ENCODE measurements around the gene TNFRSF18.
A peak's percentile ranks its signal among the peaks of the same experiment; 100 is the strongest.

Gene TNFRSF18

GRCh38 chr1:1228596-1229321 lies 22.4 kb upstream of the TNFRSF18 start:
- DNase-seq (ENCODE audit: low spot score): no peak

GRCh38 chr1:1228187-1228586 lies 21.8 kb upstream of the TNFRSF18 start:
- no peak for DNase-seq (ENCODE audit: low spot score)

GRCh38 chr1:1227386-1227785 lies 21.0 kb upstream of the TNFRSF18 start:
- DNase-seq (ENCODE audit: low spot score): no peak

GRCh38 chr1:1226566-1227362 lies 20.4 kb upstream of the TNFRSF18 start:
- DNase-seq (ENCODE audit: low spot score): no peak

GRCh38 chr1:1225913-1226312 lies 19.5 kb upstream of the TNFRSF18 start:
- DNase-seq (ENCODE audit: low spot score): no peak

GRCh38 chr1:1225238-1225845 lies 18.9 kb upstream of the TNFRSF18 start:
- no peak for DNase-seq (ENCODE audit: low spot score)

- DNase-seq (ENCODE audit: low spot score): no peak
Observed at GRCh38 chr1:1223891-1224290, 17.5 kb upstream of the TNFRSF18 start.

- no peak for DNase-seq (ENCODE audit: low spot score)
Observed at GRCh38 chr1:1223321-1223720, 16.9 kb upstream of the TNFRSF18 start.

GRCh38 chr1:1222575-1223225 lies 16.3 kb upstream of the TNFRSF18 start:
- no peak for DNase-seq (ENCODE audit: low spot score)

GRCh38 chr1:1221887-1222574 lies 15.6 kb upstream of the TNFRSF18 start:
- no peak for DNase-seq (ENCODE audit: low spot score)

GRCh38 chr1:1220197-1220596 lies 13.8 kb upstream of the TNFRSF18 start:
- DNase-seq (ENCODE audit: low spot score): no peak

- peak; percentile 63 for DNase-seq (ENCODE audit: low spot score)
Observed at GRCh38 chr1:1219341-1219740, 12.9 kb upstream of the TNFRSF18 start.

GRCh38 chr1:1218524-1219200 lies 12.3 kb upstream of the TNFRSF18 start:
- no peak for DNase-seq (ENCODE audit: low spot score)

GRCh38 chr1:1217621-1218523 lies 11.5 kb upstream of the TNFRSF18 start:
- peak; percentile 55 for DNase-seq (ENCODE audit: low spot score)

GRCh38 chr1:1216770-1217620 lies 10.6 kb upstream of the TNFRSF18 start:
- DNase-seq (ENCODE audit: low spot score): peak; percentile 79

- DNase-seq (ENCODE audit: low spot score): no peak
Observed at GRCh38 chr1:1215881-1216605, 9.7 kb upstream of the TNFRSF18 start.

- DNase-seq (ENCODE audit: low spot score): peak; percentile 39
Observed at GRCh38 chr1:1215080-1215676, 8.8 kb upstream of the TNFRSF18 start.

All from CD4-positive, alpha-beta T cell treated with Interleukin-2 at 100 ng/mL for 4 hours (primary cell).